ENCODE data around the gene MFSD1. TPM values are rescaled to one million over a fixed set of nuclear protein-coding genes. Genes with fewer than 3 reads are reported as not detected.
A peak's percentile ranks its signal among the peaks of the same experiment; 100 is the strongest.

Gene MFSD1
- total RNA-seq, 1 donor from 2014 or later, result 55.0 TPM

- no peak for DNase-seq (ENCODE audit: extremely low spot score, unreplicated experiment)
- H3K9me3 Mint-ChIP-seq (ENCODE audit: unreplicated experiment), result no peaks in the 10 kb centered on the region
- no peak for TF ChIP-seq CTCF (IDR thresholded peaks at IDR 0.05)
- no peaks in the 10 kb centered on the region for H3K36me3 Mint-ChIP-seq (ENCODE audit: unreplicated experiment)
- H3K4me1 Mint-ChIP-seq (ENCODE audit: unreplicated experiment), result peaks cover 11% of the 10 kb centered on the region
- H3K27me3 Mint-ChIP-seq (ENCODE audit: unreplicated experiment), result peaks cover 29% of the 10 kb centered on the region
- H3K4me3 Mint-ChIP-seq (ENCODE audit: unreplicated experiment), result no peak overlapping the region
- no peak overlapping the region for H3K27ac Mint-ChIP-seq (ENCODE audit: unreplicated experiment)
These were observed 7.6 kb upstream of the MFSD1 start for GRCh38 chr3:158794206-158794605.

- peaks cover 29% of the 10 kb centered on the region for H3K27me3 Mint-ChIP-seq (ENCODE audit: unreplicated experiment)
- H3K9me3 Mint-ChIP-seq (ENCODE audit: unreplicated experiment), result no peaks in the 10 kb centered on the region
- no peak for DNase-seq (ENCODE audit: extremely low spot score, unreplicated experiment)
- H3K4me3 Mint-ChIP-seq (ENCODE audit: unreplicated experiment), result no peak overlapping the region
- H3K36me3 Mint-ChIP-seq (ENCODE audit: unreplicated experiment), result no peaks in the 10 kb centered on the region
- peak; percentile 61 for TF ChIP-seq CTCF (IDR thresholded peaks at IDR 0.05)
- H3K4me1 Mint-ChIP-seq (ENCODE audit: unreplicated experiment), result peaks cover 7% of the 10 kb centered on the region
- H3K27ac Mint-ChIP-seq (ENCODE audit: unreplicated experiment), result no peak overlapping the region
These were observed 6.8 kb upstream of the MFSD1 start for GRCh38 chr3:158794936-158795518.

GRCh38 chr3:158801201-158801600, 653 bp upstream of the MFSD1 start:
- Mint-ChIP-seq H3K27ac (ENCODE audit: unreplicated experiment) (peak overlapping the region; percentile 90), H3K9me3 (ENCODE audit: unreplicated experiment) (no peaks in the 10 kb centered on the region)

GRCh38 chr3:158802409-158803268, 785 bp downstream of the MFSD1 start:
- TF ChIP-seq CTCF (IDR thresholded peaks at IDR 0.05), result no peak
- Mint-ChIP-seq H3K4me3 (ENCODE audit: unreplicated experiment) (peak overlapping the region; percentile 86), H3K4me1 (ENCODE audit: unreplicated experiment) (peaks cover 27% of the 10 kb centered on the region), H3K27me3 (ENCODE audit: unreplicated experiment) (peaks cover 9% of the 10 kb centered on the region), H3K36me3 (ENCODE audit: unreplicated experiment) (peaks cover 9% of the 10 kb centered on the region), H3K27ac (ENCODE audit: unreplicated experiment) (peak overlapping the region; percentile 90), H3K9me3 (ENCODE audit: unreplicated experiment) (no peaks in the 10 kb centered on the region)
- no peak for DNase-seq (ENCODE audit: extremely low spot score, unreplicated experiment)

More at GRCh38 chr3:158801201-158801600, 653 bp upstream of the MFSD1 start:
- Mint-ChIP-seq H3K27me3 (ENCODE audit: unreplicated experiment) (peaks cover 22% of the 10 kb centered on the region), H3K36me3 (ENCODE audit: unreplicated experiment) (peaks cover 3% of the 10 kb centered on the region), H3K4me1 (ENCODE audit: unreplicated experiment) (peaks cover 27% of the 10 kb centered on the region), H3K4me3 (ENCODE audit: unreplicated experiment) (peak overlapping the region; percentile 86)
- no peak for TF ChIP-seq CTCF (IDR thresholded peaks at IDR 0.05)
- no peak for DNase-seq (ENCODE audit: extremely low spot score, unreplicated experiment)

GRCh38 chr3:158804441-158804840, 2.6 kb downstream of the MFSD1 start:
- H3K9me3 Mint-ChIP-seq (ENCODE audit: unreplicated experiment), result no peaks in the 10 kb centered on the region
- DNase-seq (ENCODE audit: extremely low spot score, unreplicated experiment), result no peak
- H3K4me1 Mint-ChIP-seq (ENCODE audit: unreplicated experiment), result peaks cover 27% of the 10 kb centered on the region
- H3K4me3 Mint-ChIP-seq (ENCODE audit: unreplicated experiment), result no peak overlapping the region
- H3K36me3 Mint-ChIP-seq (ENCODE audit: unreplicated experiment), result peaks cover 17% of the 10 kb centered on the region
- no peak overlapping the region for H3K27ac Mint-ChIP-seq (ENCODE audit: unreplicated experiment)
- H3K27me3 Mint-ChIP-seq (ENCODE audit: unreplicated experiment), result no peaks in the 10 kb centered on the region
- TF ChIP-seq CTCF (IDR thresholded peaks at IDR 0.05), result no peak
